HepG2 (cell line): ENCODE measurements around the gene PIAS1. TPM values are rescaled to one million over a fixed set of nuclear protein-coding genes. Genes with fewer than 3 reads are reported as not detected.
A peak's percentile ranks its signal among the peaks of the same experiment; 100 is the strongest.

Experiments
- ADNP ChIP-seq: sonication (generic); formaldehyde crosslinking; IDR thresholded peaks from 2 replicates; pipeline ENCODE4 v1.4.0; 2020; ENCODE audit warnings: missing genetic modification reagents
- AKAP8 ChIP-seq: sonication (generic); formaldehyde crosslinking; IDR thresholded peaks from 2 replicates; pipeline ENCODE4 v1.5.1; 2020; ENCODE audit warnings: mild to moderate bottlenecking, missing genetic modification reagents
- ATRX ChIP-seq: sonication (generic); formaldehyde crosslinking; IDR thresholded peaks from 2 replicates; pipeline ENCODE4 v1.4.0; 2020; ENCODE audit warnings: missing genetic modification reagents, borderline replicate concordance
- FOSL2 ChIP-seq: sonication (generic); formaldehyde crosslinking; IDR thresholded peaks from 2 replicates; pipeline ENCODE4 v1.4.0; 2020; ENCODE audit warnings: missing genetic modification reagents
- FOXP1 ChIP-seq, 2 experiments: fragments of 450-650 bp in 1 of 2; IDR thresholded peaks; 2 replicates each; pipeline ENCODE4 v1.6.1; 2017 to 2018; ENCODE audit warnings: antibody characterized with exemption in 1 of 2
- GATAD2A ChIP-seq: IDR thresholded peaks from 2 replicates; pipeline ENCODE4 v1.6.1; 2016
- HDAC6 ChIP-seq: fragments of 200-600 bp; sonication (generic); IDR thresholded peaks from 2 replicates; pipeline ENCODE4 v1.7.0; 2017; ENCODE audit warnings: mild to moderate bottlenecking, antibody characterized with exemption, low read length, low read depth
- HMG20B ChIP-seq: conservative IDR thresholded peaks from 2 replicates; pipeline ENCODE4 v1.6.1; 2016; ENCODE audit warnings: missing genetic modification reagents, missing compliant biosample characterization
- MAFK ChIP-seq, 2 experiments: IDR thresholded peaks in 1 of 2; conservative IDR thresholded peaks in 1 of 2; 2 replicates each; pipeline ENCODE4 v1.6.1; 2011; ENCODE audit warnings: improper control_type of control experiment in 2 of 2, low read length in 2 of 2
- MAZ ChIP-seq, 2 experiments: sonication (generic) in 1 of 2; formaldehyde crosslinking in 1 of 2; IDR thresholded peaks; 2 replicates each; pipeline versions ENCODE4 v1.5.0 to v1.6.1; 2012 to 2020; ENCODE audit warnings: low read depth in 2 of 2, mild to moderate bottlenecking in 2 of 2, borderline replicate concordance in 1 of 2, improper control_type of control experiment in 1 of 2, low read length in 1 of 2, missing genetic modification reagents in 1 of 2, moderate library complexity in 1 of 2
- MLLT10 ChIP-seq: sonication (generic); formaldehyde crosslinking; IDR thresholded peaks from 2 replicates; pipeline ENCODE4 v1.4.0; 2020; ENCODE audit warnings: missing genetic modification reagents
- NFYB ChIP-seq: sonication (generic); formaldehyde crosslinking; IDR thresholded peaks from 2 replicates; pipeline ENCODE4 v1.4.0; 2020; ENCODE audit warnings: missing genetic modification reagents
- NR2F6 ChIP-seq, 2 experiments: IDR thresholded peaks; 2 replicates each; pipeline ENCODE4 v1.6.1; 2016; ENCODE audit warnings: antibody characterized with exemption in 1 of 2, mild to moderate bottlenecking in 1 of 2
- POLR2AphosphoS5 ChIP-seq: IDR thresholded peaks from 2 replicates; pipeline ENCODE4 v1.6.1; 2012; ENCODE audit warnings: low read depth, low read length
- PRPF4 ChIP-seq: fragments of 200-400 bp; formaldehyde crosslinking; IDR thresholded peaks from 2 replicates; pipeline ENCODE4 v1.6.1; 2016; ENCODE audit warnings: low read length, low read depth; ENCODE audit not compliant: poor library complexity, severe bottlenecking
- SETDB1 ChIP-seq: sonication (generic); formaldehyde crosslinking; IDR thresholded peaks from 2 replicates; pipeline ENCODE4 v1.5.1; 2020; ENCODE audit warnings: missing genetic modification reagents, mild to moderate bottlenecking, borderline replicate concordance
- SP140L ChIP-seq: sonication (generic); formaldehyde crosslinking; IDR thresholded peaks from 2 replicates; pipeline ENCODE4 v1.4.0; 2020; ENCODE audit warnings: missing genetic modification reagents, borderline replicate concordance
- TEAD3 ChIP-seq: optimal IDR thresholded peaks from 2 replicates; pipeline ENCODE3; 2016; ENCODE audit warnings: borderline replicate concordance
- U2AF2 ChIP-seq: fragments of 200-400 bp; formaldehyde crosslinking; IDR thresholded peaks from 2 replicates; pipeline ENCODE4 v1.6.1; 2017; ENCODE audit warnings: low read depth, mild to moderate bottlenecking, low read length
- YY1 ChIP-seq: IDR thresholded peaks from 2 replicates; pipeline ENCODE4 v1.6.1; 2011; ENCODE audit warnings: low read length, low read depth, moderate library complexity, mild to moderate bottlenecking; ENCODE audit not compliant: insufficient read depth, insufficient replicate concordance
- ZNF296 ChIP-seq: sonication (generic); formaldehyde crosslinking; conservative IDR thresholded peaks from 2 replicates; pipeline ENCODE4 v1.5.0; 2020; ENCODE audit warnings: mild to moderate bottlenecking, missing genetic modification reagents
- ZNF343 ChIP-seq: sonication (generic); formaldehyde crosslinking; IDR thresholded peaks from 2 replicates; pipeline ENCODE4 v1.4.0; 2020; ENCODE audit warnings: mild to moderate bottlenecking, missing genetic modification reagents
- ZNF350 ChIP-seq: sonication (generic); formaldehyde crosslinking; IDR thresholded peaks from 2 replicates; pipeline ENCODE4 v1.4.0; 2020; ENCODE audit warnings: mild to moderate bottlenecking, low read depth, missing genetic modification reagents, borderline replicate concordance
- ZNF556 ChIP-seq: sonication (generic); formaldehyde crosslinking; IDR thresholded peaks from 2 replicates; pipeline ENCODE4 v1.4.0; 2020; ENCODE audit warnings: mild to moderate bottlenecking, missing genetic modification reagents, borderline replicate concordance
- ZNF605 ChIP-seq: sonication (generic); formaldehyde crosslinking; IDR thresholded peaks from 2 replicates; pipeline ENCODE4 v1.8.0; 2022; ENCODE audit warnings: mild to moderate bottlenecking, missing genetic modification reagents
- ZNF7 ChIP-seq: IDR thresholded peaks from 2 replicates; pipeline ENCODE4 v1.6.1; 2016; ENCODE audit warnings: missing biosample characterization, missing genetic modification reagents
- polyA plus RNA-seq, 8 experiments: library from polyadenylated mRNA; depleted of rRNA in 3 of 8; stranded (reverse) in 7 of 8; unstranded in 1 of 8; fragments of >200 nt; fragmentation: Illumina TruSeq in 4 of 8; extraction: Trizol in 4 of 8; gene quantifications; 2 replicates each; pipeline versions ENCODE4 v1.2.1 to v1.2.3, GENCODE V29; 2011 to 2016; ENCODE audit warnings: low read depth in 4 of 8, missing spikeins in 1 of 8, mixed read lengths in 1 of 8; ENCODE audit not compliant: insufficient read depth in 1 of 8
- total RNA-seq, 5 experiments: library from RNA; depleted of rRNA; stranded (reverse); fragments of >200 nt; fragmentation: Illumina TruSeq; extraction: Trizol; gene quantifications; 2 replicates each; pipeline ENCODE4 v1.2.3, GENCODE V29; 2016; ENCODE audit warnings: low read depth in 1 of 5
- TF ChIP-seq, protein P1 (sequence below): IDR thresholded peaks from 2 replicates; pipeline ENCODE4 v1.6.1; 2016; ENCODE audit warnings: missing biosample characterization, missing genetic modification reagents, low read depth
- TF ChIP-seq, protein P2 (sequence below): sonication (generic); formaldehyde crosslinking; IDR thresholded peaks from 2 replicates; pipeline ENCODE4 v1.5.0; 2020; ENCODE audit warnings: mild to moderate bottlenecking, missing genetic modification reagents

The PIAS1 gene
- total and polyA plus RNA-seq, 2 of the 13 experiments (the other 11 are each of a cell fraction or from before 2014, with no cell fraction given) = 20.7 to 33.7 TPM

DNA sequence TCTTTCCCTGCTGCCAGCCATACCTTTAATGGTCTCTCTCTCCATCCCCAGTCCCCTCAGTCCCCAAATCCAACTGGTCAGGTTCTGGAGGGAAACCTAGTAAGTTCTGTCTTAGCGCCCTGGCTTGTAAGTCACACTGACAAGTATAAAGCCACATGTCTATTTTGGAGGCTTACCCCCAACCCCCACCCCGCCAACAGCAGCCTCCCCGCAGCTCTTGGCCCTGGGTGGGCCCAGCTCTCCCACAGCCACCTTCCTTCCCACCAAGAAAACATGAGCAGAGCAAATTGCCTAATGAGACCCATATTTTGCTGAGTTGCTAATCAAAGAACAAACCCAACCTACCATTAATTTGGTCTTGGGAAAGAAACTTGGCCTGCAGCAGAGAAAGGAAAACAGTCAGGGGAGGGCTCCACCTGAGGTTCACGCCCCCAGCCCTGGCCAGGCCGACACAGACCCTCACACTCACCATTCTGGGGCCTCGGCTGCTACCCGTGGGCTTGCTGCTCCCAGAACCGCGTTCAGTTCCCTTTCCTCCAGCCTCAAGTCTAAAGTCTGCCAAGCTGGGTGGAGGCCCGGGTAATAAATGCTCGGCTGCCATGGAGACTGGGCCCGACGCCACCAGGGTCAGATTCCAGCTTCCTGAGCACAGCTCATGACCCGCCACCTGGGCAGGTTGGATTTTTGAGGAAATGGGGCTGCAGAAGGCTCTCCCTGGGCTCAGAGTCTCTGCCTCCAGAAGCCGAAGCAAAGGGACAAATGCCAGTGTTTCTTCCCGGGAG lies 150.9 kb downstream of the PIAS1 start, which contains the start of gene CALML4 (continued):
- TF ChIP-seq AKAP8 (CRISPR knock-in tag) = no peak
- TF ChIP-seq GATAD2A (CRISPR knock-in tag) = 0 out of 2 replicates have a peak, but pooled peaks have one; percentile 14
- TF ChIP-seq POLR2AphosphoS5 = peak; percentile 20; the same call in 1 of the 2 replicates
- no peak for TF ChIP-seq FOXP1 (IDR thresholded peaks at IDR 0.05)
- no peak for TF ChIP-seq FOXP1 (CRISPR knock-in tag; IDR thresholded peaks at IDR 0.05)
- no peak for TF ChIP-seq ZNF605 (CRISPR knock-in tag)
- no peak for TF ChIP-seq ADNP (CRISPR knock-in tag)
- no peak for TF ChIP-seq HDAC6
- TF ChIP-seq FOSL2 = no peak
- TF ChIP-seq NFYB (CRISPR knock-in tag) = no peak
- TF ChIP-seq HMG20B (CRISPR knock-in tag) = no peak
- no peak for TF ChIP-seq ATRX
- no peak; the same call in 1 of the 2 replicates for TF ChIP-seq NR2F6 (IDR thresholded peaks at IDR 0.05)
- TF ChIP-seq NR2F6 (CRISPR knock-in tag; IDR thresholded peaks at IDR 0.05) = peak; percentile 49; the same call in 1 of the 2 replicates
- TF ChIP-seq SP140L (CRISPR knock-in tag) = no peak
- TF ChIP-seq ZNF296 (CRISPR knock-in tag) = no peak
- peak; percentile 61; the same call in 1 of the 2 replicates for TF ChIP-seq ZNF556
- TF ChIP-seq ZNF7 (CRISPR knock-in tag) = no peak
- peak; percentile 73 for TF ChIP-seq TEAD3
- TF ChIP-seq, protein P1, sequence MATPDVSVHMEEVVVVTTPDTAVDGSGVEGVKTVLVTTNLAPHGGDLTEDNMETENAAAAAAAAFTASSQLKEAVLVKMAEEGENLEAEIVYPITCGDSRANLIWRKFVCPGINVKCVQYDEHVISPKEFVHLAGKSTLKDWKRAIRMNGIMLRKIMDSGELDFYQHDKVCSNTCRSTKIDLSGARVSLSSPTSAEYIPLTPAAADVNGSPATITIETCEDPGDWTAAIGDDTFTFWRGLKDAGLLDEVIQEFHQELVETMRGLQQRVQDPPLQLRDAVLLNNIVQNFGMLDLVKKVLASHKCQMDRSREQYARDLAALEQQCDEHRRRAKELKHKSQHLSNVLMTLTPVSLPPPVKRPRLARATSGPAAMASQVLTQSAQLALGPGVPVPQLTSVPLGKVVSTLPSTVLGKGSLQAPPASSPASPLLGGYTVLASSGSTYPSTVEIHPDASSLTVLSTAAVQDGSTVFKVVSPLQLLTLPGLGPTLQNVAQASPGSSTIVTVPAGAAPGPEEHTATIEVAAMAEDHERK (CRISPR knock-in tag) = no peak
- TF ChIP-seq, protein P2, sequence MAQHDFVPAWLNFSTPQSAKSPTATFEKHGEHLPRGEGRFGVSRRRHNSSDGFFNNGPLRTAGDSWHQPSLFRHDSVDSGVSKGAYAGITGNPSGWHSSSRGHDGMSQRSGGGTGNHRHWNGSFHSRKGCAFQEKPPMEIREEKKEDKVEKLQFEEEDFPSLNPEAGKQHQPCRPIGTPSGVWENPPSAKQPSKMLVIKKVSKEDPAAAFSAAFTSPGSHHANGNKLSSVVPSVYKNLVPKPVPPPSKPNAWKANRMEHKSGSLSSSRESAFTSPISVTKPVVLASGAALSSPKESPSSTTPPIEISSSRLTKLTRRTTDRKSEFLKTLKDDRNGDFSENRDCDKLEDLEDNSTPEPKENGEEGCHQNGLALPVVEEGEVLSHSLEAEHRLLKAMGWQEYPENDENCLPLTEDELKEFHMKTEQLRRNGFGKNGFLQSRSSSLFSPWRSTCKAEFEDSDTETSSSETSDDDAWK (CRISPR knock-in tag) = no peak
- no peak for TF ChIP-seq YY1
- no peak for TF ChIP-seq MAZ (IDR thresholded peaks at IDR 0.05; ENCODE audit: borderline replicate concordance, low read depth, low read length)
- no peak for TF ChIP-seq MAZ (CRISPR knock-in tag; IDR thresholded peaks at IDR 0.05; ENCODE audit: low read depth)
- 0 out of 2 replicates have a peak, but pooled peaks have one; percentile 60 for TF ChIP-seq ZNF343
- no peak for TF ChIP-seq ZNF350 (CRISPR knock-in tag)
- peak; percentile 46 to 67; a peak in 3 of 4 replicates for TF ChIP-seq MAFK (conservative IDR thresholded peaks at IDR 0.05 in 1 of 2, IDR thresholded peaks at IDR 0.05 in 1 of 2; ENCODE audit: low read length in 2 of 2)
- TF ChIP-seq U2AF2 = no peak
- no peak for TF ChIP-seq MLLT10
- TF ChIP-seq PRPF4 = no peak
- TF ChIP-seq SETDB1 (CRISPR knock-in tag) = no peak
